GM08714 (cell line): ENCODE results near the gene EPHB2.

Source experiments
- H3K4me3 ChIP-seq: fragments of 200-500 bp; sonication (Bioruptor generic); 2 replicates; pipeline ENCODE4 v1.5.1; 2014; ENCODE audit warnings: mild to moderate bottlenecking, low read length, inconsistent platforms
- ZNF274 ChIP-seq: IDR thresholded peaks from 2 replicates; pipeline ENCODE4 v1.6.1; 2012; ENCODE audit warnings: mild to moderate bottlenecking, low read depth, low read length

EPHB2 gene

GRCh38 chr1:22722901-22723550 lies 12.4 kb downstream of the EPHB2 start:
- TF ChIP-seq ZNF274 = no peak
- H3K4me3 ChIP-seq = no peak overlapping the region

DNA sequence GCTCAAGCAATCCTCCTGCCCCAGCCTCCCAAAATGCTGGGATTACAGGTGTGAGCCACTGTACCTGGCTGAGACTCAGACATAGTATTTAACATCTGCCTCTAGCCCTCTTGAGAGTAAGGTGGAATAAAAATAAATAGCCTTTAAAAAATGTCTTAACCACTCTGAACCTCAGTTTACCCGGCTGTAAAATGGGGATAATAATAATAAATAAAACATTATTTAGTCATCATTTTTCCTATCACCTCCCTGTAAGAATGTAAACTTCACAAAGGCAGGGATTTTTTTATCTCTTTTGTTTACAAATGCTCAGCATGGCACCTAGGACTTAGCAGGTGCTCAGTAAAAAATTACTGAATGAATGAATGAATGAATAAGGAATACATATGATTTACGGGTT lies 17.2 kb downstream of the EPHB2 start:
- TF ChIP-seq ZNF274 = no peak

DNA sequence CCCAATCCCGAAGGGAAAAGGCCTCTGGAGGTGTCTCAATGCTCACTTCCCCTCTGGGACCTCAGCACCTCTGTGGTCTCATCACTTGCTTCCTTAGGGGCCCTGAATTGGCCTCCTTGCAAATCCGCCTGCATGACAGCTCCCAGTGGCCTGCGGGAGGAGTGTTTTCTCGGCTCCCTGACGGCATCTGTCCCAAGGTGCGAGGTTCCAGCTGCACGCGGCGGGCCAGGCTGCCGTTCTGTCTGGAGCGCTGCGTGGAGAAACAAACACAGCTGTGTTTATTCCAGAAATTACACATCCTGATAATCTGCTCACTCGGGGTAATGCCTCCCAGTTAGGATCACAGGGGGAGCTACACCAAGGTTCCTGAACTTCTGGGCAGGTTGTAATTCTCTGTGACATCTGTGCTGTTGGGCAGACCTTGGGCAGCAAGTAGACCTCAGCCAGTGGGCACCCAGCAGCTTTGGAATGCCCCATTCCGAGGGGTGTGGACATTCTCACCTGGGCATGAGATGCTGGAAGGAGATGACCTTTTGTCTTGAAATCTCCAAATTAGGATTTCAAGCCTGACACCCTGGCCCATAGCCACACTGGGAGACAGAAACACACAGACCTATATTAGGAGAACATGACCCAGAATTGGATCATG lies 18.2 kb downstream of the EPHB2 start:
- TF ChIP-seq ZNF274 = no peak
- no peak overlapping the region for H3K4me3 ChIP-seq

More for the DNA sequence above, 17.2 kb downstream of the EPHB2 start:
- no peak overlapping the region for H3K4me3 ChIP-seq

GRCh38 chr1:22729400-22729773 lies 18.7 kb downstream of the EPHB2 start:
- TF ChIP-seq ZNF274 = no peak
- no peak overlapping the region for H3K4me3 ChIP-seq

DNA sequence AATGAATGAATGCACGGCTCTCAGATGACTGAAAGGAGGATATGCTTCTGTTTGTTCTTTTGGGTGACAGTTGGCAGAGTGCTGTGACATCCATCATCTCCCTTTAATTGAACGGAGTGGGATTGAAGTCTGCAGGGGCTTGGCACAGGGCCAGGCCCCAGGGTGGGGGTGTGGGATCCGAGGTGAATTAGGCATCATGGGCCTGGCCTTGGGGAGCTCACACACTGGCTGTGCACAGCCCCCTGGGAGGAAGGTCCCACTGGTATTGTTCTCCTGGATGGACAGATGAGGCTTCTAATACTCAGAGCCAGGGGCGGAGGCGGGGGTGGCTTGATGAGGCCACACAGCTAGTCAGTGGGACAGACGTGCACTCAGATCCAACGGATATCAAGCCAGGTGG lies 19.3 kb downstream of the EPHB2 start:
- TF ChIP-seq ZNF274 = no peak
- no peak overlapping the region for H3K4me3 ChIP-seq

- no peak overlapping the region for H3K4me3 ChIP-seq
- TF ChIP-seq ZNF274 = no peak
These were observed 21.5 kb downstream of the EPHB2 start for GRCh38 chr1:22731924-22732720.

DNA sequence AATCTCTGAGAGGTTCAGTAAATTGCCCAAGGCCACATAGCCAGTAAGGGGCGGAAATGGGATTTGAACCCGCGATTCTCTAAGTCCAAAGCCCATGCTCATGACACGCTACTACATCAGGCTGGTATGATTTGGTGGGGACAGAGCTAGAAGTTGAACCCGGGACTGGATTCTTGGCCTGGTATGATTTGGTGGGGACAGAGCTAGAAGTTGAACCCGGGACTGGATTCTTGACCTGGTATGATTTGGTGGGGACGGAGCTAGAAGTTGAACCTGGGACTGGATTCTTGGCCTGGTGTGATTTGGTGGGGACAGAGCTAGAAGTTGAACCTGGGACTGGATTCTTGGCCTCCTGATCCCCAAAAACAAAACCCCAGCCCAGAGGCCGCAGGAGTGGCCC lies 23.0 kb downstream of the EPHB2 start:
- TF ChIP-seq ZNF274 = no peak

GRCh38 chr1:22736501-22737080 lies 26.0 kb downstream of the EPHB2 start:
- TF ChIP-seq ZNF274 = no peak

More for the DNA sequence above, 23.0 kb downstream of the EPHB2 start:
- H3K4me3 ChIP-seq = no peak overlapping the region

GRCh38 chr1:22737374-22738068 lies 26.9 kb downstream of the EPHB2 start:
- H3K4me3 ChIP-seq = no peak overlapping the region
- TF ChIP-seq ZNF274 = no peak

More at GRCh38 chr1:22736501-22737080, 26.0 kb downstream of the EPHB2 start:
- H3K4me3 ChIP-seq = no peak overlapping the region

GRCh38 chr1:22738069-22738435 lies 27.4 kb downstream of the EPHB2 start:
- no peak for TF ChIP-seq ZNF274

GRCh38 chr1:22738522-22738921 lies 27.9 kb downstream of the EPHB2 start:
- no peak for TF ChIP-seq ZNF274
- no peak overlapping the region for H3K4me3 ChIP-seq

More at GRCh38 chr1:22738069-22738435, 27.4 kb downstream of the EPHB2 start:
- no peak overlapping the region for H3K4me3 ChIP-seq

GRCh38 chr1:22739648-22740385 lies 29.2 kb downstream of the EPHB2 start:
- no peak overlapping the region for H3K4me3 ChIP-seq

DNA sequence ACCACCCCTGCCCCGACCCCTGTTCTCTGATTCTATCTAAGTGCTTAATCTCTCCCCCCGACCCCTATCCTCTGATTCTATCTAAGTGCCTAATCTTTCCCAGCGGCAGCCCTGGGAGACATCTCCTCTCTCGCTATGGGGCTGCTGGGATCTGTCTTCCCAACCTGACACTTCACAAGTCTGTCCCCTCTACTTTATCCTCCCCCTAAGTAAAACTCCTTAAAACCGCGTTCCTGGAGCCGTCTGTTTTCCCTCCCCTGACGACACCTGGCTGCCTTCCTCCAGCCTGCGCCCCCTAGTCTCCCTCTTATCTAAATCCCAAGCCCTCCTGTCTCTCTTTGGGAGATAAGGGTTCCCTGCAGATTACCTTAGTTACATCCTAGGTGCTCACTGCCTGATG lies 30.5 kb downstream of the EPHB2 start:
- H3K4me3 ChIP-seq = no peak overlapping the region
- no peak for TF ChIP-seq ZNF274

More at GRCh38 chr1:22739648-22740385, 29.2 kb downstream of the EPHB2 start:
- no peak for TF ChIP-seq ZNF274
